Epidermal melanocyte (primary cell): Measurements from ENCODE around the gene HOXD3.
A peak's percentile ranks its signal among the peaks of the same experiment; 100 is the strongest.

ENCODE experiments used
- DNase-seq: peaks from one replicate; pipeline ENCODE4 v3.0.0; 2011; ENCODE audit warnings: low spot score; ENCODE audit not compliant: insufficient read length

Gene HOXD3

DNA sequence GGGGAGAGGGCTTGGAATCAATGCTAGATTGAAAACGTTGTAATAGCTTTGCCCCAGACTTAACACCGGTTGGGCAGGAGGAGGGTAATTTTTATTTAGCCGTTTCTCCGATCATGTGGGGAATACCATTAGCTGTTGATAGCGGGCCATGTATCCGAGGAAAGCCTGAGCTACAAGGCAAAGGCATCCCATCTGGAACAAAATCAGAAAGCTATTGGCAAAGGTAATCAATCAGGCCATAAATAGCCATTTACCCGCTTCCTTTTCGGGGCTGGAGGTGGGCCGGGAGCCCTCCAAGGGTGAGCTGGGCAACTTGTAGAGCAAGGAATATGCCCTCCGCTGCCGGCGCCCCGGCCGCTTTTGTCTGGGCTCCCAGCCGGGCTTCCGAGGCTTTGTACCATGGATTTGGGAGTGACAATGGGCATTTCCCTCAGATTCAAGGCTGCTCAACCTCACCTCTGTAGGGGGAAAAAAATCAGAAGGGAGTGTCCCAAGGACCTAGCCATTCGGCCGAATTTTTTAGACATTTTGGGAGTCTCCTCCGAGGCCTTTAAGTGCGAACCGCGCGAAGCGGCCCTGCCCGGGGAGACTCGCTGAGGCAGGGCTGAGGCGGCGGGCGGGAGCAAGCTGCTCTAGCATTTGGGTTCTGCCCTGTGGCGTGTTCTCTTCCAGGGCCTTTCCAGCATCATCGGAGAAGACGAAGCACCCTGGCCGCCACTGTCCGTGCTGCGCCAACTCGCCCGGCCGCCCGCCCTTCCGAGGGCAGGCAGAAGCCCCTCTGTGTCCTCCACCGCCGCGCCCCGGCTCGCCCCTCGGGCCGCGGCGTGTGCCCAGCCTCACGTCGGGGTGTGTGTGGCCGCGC lies 35.7 kb upstream of the HOXD3 start:
- no peak for DNase-seq

DNA sequence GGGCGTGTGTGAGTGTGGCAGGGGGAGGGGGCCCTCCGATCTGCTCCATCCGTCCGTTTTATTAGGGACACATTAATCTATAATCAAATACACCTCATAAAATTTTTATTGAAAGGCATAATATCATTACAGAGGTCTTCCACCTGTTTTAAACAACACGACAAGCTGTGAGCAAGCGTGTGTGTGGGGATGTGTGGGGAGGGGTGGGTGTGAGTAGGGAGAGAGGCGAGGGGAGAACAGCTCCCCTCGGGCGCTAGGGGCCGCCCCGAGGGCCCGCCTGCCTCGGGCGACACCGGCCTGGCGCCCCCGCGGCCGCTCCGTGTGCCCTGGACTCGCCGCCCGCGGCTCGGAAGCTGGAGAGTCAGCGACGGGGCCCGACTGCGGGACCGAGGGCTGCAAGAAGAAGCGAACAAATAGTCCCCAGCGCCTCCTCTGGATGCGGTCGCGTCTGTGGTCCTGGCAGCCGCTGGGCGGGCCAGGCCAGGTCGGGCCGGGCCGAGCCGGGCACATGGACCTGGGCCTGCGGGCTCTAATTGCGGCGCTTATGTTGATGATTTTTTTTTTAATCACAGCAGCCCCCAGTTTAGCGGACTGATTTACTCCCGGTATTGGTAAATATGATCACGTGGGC lies 34.9 kb upstream of the HOXD3 start:
- no peak for DNase-seq

DNA sequence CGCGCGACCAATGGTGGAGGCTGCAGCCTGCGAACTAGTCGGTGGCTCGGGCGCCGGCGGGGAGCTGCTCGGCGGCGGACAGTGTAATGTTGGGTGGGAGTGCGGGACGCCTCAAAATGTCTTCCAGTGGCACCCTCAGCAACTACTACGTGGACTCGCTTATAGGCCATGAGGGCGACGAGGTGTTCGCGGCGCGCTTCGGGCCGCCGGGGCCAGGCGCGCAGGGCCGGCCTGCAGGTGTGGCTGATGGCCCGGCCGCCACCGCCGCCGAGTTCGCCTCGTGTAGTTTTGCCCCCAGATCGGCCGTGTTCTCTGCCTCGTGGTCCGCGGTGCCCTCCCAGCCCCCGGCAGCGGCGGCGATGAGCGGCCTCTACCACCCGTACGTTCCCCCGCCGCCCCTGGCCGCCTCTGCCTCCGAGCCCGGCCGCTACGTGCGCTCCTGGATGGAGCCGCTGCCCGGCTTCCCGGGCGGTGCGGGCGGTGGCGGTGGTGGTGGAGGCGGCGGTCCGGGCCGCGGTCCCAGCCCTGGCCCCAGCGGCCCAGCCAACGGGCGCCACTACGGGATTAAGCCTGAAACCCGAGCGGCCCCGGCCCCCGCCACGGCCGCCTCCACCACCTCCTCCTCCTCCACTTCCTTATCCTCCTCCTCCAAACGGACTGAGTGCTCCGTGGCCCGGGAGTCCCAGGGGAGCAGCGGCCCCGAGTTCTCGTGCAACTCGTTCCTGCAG lies 34.3 kb upstream of the HOXD3 start, which contains the start of gene HOXD9:
HOXD9 (plus strand) TSS at position 37 of the 728 bp plus-strand sequence; CDS start at position 87, 50 bp downstream.
- DNase-seq = peak; percentile 79

DNA sequence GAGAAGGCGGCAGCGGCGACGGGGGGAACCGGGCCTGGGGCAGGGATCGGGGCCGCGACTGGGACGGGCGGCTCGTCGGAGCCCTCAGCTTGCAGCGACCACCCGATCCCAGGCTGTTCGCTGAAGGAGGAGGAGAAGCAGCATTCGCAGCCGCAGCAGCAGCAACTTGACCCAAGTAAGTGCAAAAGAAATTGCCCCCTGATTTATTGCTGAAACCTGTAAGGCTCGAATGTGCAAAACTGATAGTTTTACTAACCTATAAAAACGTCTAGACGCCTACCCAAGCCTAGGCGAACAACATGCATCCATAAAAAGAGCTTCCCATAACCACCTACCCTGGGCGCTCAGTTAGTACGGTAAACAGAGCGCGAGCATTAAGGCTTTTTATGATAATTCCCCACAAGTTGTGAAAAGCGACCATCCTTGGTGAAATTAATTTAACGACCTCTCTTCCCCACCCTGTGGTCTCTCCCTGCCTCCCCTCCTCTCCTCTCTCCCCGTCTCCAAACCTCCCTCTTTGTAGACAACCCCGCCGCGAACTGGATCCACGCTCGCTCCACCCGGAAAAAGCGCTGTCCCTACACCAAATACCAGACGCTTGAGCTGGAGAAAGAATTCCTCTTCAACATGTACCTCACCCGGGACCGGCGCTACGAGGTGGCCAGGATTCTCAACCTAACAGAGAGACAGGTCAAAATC lies 33.5 kb upstream of the HOXD3 start:
- no peak for DNase-seq

DNA sequence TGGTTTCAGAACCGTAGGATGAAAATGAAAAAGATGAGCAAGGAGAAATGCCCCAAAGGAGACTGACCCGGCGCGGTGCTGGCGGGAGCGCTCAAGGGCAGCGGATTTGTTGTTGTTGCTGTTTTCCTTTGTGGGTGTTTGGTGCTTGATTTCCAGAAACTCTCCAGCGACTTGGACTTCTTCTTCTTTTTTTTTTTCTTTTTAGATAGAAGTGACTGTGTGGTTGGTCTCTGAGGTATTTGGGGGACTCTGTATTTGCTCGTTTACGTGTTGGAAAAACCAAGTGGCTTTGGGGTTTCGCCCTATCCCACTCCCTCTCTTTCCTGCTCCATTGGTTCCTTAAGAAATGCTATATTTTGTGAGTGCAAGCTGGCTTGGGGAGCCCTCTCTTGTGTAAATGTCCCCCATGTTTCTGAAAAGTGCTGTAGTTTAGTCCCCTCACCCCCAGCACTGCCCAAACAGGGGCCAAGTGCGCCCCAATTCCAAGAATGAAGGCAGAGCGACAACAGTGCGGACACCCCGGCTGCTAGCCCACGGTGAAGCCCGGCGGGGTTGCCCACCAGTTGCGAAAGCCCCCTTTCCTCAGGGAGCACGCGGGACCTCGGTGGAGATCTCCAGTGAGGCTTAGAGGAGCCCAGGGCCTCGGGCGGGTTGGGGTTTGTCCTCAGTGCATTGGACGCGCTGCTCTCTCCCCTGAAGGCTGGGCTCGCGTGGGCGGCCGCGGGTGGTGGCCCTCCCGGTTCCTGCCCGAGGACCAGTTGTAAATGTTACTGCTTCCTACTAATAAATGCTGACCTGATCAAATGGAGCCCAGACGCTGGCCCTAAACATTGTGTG lies 32.8 kb upstream of the HOXD3 start:
- DNase-seq = no peak

DNA sequence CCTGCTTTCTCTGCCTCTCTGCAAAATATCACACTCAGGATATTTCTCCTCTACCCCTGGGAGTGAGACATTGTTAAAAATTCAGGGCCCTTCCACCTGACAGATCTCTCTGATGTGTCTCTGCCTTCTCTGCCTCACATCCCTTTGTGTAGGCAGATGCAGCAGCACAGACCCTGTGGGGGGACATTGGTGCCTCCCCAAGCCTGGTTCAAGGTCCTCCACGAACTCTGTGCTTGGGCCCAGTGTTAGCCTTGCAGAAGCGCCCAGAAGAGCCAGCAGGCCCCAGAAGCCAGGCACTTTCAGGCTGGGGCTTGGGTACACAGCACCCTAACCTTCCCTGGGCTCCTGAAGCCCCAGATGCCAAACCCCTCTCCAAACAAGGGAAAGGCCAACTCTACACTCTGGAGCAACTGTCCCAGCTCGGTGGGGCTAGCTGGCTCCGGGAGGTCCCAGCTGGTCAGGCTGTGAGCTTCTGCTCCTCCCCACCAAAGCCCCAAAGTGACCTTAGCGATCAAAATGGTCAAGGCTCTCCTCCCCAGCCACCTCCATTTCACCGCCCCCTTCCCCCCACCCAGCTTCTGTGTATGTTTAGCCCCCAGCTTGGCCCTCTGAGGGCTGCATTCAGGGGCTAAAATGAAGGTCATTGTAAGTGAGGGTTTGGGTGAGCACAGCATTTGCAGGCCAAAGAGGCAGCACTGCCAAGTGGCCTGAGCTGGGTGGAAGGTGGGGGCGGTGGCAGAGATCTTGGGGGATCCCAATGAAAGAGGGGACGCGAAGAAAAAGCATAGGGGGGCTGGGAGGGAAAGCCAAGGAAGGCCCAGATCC lies 31.9 kb upstream of the HOXD3 start:
- no peak for DNase-seq

DNA sequence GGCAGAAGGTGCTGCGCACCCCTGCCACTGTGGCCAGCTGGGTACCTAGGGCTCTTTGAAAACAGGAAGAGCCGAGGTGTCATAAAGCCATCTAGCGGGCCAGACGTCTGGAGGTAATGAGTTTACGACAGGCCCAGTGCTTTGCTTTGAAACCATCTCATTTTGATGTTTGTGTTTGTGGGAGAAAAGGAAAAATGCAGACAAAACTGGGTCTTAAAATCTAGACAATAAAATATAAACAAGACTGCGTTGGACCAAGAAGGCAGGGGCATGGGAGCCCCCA lies 31.4 kb upstream of the HOXD3 start:
- no peak for DNase-seq

DNA sequence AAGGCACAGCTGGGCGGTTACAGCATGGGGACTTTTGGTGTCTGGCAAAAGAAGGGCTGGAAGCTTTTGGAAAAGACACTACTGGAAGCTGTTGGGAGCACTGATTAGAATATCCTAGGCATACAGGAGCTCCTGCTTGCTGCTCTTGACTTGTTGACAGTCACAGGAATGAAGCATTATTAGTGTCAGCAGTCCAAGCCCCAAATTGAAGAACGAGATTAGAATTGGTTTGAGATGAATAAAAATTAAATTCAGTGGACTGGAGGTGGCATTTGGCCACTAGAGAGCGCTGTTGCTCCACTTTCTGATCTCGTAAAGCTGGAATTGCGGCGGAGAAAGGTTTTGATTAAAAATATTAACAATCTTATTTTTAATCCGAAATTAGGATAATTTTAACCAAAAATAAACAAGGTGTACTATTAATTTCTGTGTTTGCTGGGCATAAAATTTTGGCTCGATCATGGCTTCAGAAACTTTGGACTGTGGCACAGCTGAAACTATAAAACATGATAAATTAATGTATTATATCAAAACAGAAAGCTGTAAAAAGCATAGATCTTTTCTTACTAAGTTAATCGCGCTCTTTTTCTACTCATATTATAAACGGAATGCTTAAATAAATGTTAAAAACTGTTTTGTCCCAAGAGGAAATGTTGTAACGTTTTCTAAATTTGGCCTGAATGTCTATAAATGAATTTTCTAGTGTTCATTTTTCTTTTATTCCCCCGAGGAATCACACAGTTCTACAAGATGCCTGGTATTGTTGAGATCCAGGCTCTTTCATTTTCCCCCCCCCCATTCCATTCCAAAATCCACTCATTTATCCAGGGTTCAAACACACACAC lies 30.0 kb upstream of the HOXD3 start:
- DNase-seq = peak; percentile 82

DNA sequence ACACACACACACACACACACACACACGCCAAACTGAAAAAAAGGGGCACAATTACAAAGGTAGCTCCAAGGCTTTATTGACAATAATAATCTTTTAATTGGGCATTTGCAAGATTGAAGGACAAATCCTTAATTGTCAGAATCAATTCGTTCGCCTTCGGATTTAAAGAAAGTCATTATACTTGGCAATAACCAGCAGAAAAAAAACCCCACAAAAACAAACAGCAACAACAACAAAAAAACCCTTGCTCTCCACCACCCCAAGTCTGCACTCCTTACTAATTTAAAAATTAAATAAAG lies 29.4 kb upstream of the HOXD3 start:
- DNase-seq = no peak

DNA sequence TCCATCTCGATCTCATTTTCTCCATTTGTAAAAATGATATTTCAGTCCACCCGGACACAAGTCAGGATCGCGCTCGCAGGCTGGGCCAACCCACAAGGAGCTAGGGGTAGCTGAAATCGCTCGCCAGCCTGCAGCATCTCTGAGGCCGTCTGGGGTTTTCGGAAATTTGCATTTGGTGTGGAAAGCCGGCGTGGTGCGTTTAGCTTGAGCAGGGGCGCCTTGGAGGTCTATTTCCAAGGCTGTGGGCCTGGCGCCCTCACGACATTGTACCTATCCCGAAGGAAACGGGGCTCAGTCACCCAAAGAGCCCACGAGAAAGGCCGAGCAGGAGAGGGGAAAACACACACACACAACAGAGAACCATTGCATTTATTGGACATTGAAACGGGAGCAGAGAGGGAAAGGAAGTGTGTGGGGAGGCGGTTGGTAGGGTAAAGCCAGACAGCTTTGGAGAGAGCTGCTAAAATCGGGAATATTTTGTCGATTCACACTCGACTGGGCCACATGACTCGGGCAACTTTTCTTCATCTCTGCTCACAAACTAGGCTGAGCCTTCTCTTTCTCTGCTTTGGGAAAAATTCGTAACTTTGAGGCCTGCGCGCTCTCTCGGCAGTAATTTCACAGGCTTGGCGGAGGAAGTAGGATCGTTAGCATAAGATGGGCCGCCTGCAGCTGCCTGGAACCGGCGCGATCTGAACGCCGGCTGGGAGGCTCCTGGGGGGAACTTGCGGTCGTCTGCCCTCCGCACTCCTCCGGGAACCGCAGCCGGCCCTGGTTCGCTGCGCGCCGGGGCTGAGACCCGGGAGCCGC lies 28.7 kb upstream of the HOXD3 start:
- no peak for DNase-seq

DNA sequence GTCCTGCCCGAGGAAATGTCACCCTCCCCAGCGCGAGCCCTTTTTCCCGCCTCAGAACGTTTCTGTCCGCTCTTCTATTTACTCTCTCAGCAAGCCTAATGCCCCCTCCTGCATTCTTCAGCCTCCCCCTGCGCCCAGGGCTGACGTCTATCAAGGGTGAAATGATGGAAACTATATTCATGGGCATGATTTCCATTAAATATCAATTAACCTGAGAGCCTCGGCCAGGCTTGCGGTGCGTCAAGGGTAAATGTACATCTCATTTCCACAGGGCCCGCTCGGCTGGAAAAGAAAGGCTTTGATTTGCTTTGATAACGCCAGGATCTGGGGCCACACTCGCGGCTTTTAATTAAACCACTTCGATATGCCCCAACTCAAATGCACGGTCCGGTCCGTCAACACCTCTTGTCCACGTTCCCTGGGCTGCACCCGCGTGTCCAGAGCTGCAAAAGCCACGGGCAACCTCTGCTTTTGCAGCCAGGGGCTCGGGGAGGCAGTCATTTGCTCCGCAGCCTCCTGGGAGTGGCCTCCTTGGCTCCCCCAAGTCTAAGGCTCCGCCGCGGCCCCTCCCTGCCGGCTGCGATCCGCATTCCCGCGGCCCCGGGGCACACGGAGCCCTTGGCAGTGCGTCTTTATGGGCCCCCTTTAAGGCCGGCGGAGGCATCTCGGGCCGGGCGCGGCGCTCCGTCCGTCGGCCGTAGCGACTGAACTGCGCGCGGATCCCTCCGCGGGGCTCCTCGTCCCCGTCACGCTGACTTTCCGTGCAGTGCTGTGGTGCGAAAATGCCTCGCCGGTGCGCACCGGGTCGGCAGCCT lies 27.9 kb upstream of the HOXD3 start, which contains the start of gene HOXD8:
HOXD8 (plus strand) TSS at position 724 of the 815 bp plus-strand sequence. CDS start 662 bp downstream, outside the sequence.
- peak; percentile 78 for DNase-seq

DNA sequence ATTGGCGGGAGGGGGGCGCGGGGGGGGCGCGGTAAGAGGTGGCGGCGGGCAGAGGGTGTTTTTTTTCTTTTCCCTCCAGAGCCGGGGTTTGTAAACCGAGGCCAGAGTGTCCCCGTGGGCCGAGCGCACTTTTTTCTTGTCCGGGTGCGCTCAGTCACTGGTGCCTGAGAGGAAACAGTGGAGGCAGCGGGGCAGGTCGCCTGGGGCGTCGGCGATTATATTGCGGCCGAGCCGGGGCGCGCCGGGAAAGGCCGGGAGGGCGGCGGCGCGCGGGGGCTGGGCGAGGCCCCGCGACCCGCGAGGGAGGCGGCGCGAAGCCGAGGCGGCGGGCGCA lies 27.3 kb upstream of the HOXD3 start:
- DNase-seq = no peak

DNA sequence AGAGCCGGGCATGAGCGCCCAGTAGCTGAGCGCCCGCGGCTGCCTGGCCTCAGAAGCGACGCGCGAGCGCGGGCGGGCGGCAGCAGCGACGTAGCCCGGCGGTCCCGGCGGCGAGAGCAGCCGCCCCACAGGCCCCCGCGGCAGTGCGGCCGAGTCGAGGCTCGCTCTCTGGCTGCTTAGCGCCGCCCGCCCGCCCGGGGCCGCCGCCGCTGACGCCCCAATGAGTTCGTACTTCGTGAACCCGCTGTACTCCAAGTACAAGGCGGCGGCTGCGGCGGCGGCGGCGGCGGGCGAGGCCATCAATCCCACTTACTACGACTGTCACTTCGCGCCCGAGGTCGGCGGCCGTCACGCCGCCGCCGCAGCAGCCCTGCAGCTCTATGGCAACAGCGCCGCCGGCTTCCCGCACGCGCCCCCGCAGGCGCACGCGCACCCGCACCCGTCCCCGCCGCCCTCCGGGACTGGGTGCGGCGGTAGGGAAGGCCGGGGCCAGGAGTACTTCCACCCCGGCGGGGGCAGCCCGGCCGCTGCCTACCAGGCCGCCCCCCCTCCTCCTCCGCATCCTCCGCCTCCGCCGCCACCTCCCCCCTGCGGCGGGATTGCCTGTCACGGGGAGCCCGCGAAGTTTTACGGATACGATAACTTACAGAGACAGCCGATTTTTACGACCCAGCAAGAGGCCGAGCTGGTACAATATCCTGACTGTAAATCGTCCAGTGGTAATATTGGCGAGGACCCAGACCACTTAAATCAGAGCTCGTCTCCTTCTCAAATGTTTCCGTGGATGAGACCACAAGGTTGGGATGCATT lies 26.8 kb upstream of the HOXD3 start:
- no peak for DNase-seq

DNA sequence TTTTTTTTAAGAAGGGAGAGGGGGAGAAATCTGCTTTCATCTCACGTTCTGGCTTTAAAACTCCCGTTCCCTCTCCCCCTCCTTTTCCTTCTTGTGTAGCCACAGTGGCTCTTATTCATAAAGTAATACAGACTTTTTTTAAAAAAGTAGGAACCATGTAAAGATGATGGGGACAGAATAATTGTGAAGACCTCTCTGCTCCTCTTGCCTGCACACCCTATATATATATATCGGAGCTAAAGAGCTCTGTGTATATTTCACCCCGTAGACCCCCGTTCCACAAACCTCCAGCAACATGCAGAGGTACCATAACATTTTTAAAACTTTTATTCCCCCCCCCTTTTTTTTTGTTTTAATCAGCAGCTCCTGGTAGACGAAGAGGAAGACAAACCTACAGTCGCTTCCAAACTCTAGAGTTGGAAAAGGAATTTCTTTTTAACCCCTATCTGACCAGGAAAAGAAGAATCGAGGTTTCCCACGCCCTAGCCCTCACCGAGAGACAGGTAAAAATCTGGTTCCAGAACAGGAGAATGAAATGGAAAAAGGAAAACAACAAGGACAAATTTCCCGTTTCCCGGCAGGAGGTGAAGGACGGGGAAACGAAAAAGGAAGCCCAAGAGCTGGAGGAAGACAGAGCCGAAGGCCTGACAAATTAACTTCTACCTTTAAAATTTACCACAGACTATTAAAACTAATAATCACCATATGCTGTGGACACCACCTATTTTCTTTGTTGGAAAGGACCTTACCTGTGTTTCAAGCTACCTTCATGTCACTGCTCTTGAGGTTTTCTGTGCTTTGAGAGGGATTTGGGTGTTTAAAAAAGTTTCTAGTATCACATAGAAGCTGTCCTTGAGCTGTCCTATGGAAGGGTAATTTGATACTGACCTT lies 25.9 kb upstream of the HOXD3 start:
- DNase-seq = no peak

DNA sequence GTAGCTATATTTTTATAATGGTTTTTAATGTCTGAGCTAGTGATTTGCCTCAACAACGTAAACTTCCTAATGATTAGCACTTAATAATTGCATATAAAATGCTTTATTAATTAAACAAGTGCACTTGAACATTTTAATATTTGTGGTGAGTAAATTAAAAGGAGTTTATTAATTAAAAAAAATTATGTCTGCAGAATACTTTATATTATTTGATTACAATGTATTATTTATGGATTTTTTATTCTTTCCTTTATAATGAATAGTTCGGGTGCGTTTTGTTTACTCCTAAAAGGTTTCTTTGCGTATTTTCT lies 25.3 kb upstream of the HOXD3 start:
- DNase-seq = no peak
